ENCODE data around the gene MAGEA1. TPM values are rescaled to one million over a fixed set of nuclear protein-coding genes. Genes with fewer than 3 reads are reported as not detected.

Gene MAGEA1
- total RNA-seq, 4 donors from 2014 or later, result not detected

GRCh38 chrX:153200462-153200861, 21.4 kb downstream of the MAGEA1 start:
- H3K9me3 ChIP-seq, result no peaks in the 10 kb centered on the region
- no peak for ATAC-seq
- H3K27me3 ChIP-seq, result no peaks in the 10 kb centered on the region
- TF ChIP-seq EP300 (IDR thresholded peaks at IDR 0.05) (no peak), POLR2A (IDR thresholded peaks at IDR 0.05) (no peak), CTCF (IDR thresholded peaks at IDR 0.05) (no peak), POLR2AphosphoS5 (IDR thresholded peaks at IDR 0.05) (no peak)
- no peaks in the 10 kb centered on the region for H3K36me3 ChIP-seq
- no peak overlapping the region for H3K27ac ChIP-seq
- no peaks in the 10 kb centered on the region for H3K4me1 ChIP-seq
- no peak overlapping the region for H3K4me3 ChIP-seq
- WGBS, 2 donors (ENCODE audit: low coverage in 1 of 2), result 74 to 76% methylated on average over 2 of the region's 2 CpGs

GRCh38 chrX:153206425-153207046, 27.5 kb downstream of the MAGEA1 start:
- Histone ChIP-seq H3K36me3 (no peaks in the 10 kb centered on the region), H3K27me3 (no peaks in the 10 kb centered on the region), H3K9me3 (no peaks in the 10 kb centered on the region), H3K27ac (no peak overlapping the region), H3K4me1 (no peaks in the 10 kb centered on the region), H3K4me3 (no peak overlapping the region)
- WGBS, 2 donors (ENCODE audit: low coverage in 1 of 2), result 74 to 77% methylated on average over 7 to 8 of the region's 8 CpGs
- ATAC-seq, result no peak
- TF ChIP-seq EP300 (IDR thresholded peaks at IDR 0.05) (no peak), POLR2A (IDR thresholded peaks at IDR 0.05) (no peak), POLR2AphosphoS5 (IDR thresholded peaks at IDR 0.05) (no peak), CTCF (IDR thresholded peaks at IDR 0.05) (no peak)

- H3K36me3 ChIP-seq, result no peaks in the 10 kb centered on the region
- H3K4me3 ChIP-seq, result no peak overlapping the region
- no peak for ATAC-seq
- no peaks in the 10 kb centered on the region for H3K9me3 ChIP-seq
- H3K27ac ChIP-seq, result no peak overlapping the region
- no peaks in the 10 kb centered on the region for H3K27me3 ChIP-seq
- H3K4me1 ChIP-seq, result no peaks in the 10 kb centered on the region
- 63% methylated on average over 3 of the region's 3 CpGs for WGBS, 2 donors (ENCODE audit: low coverage in 1 of 2)
- TF ChIP-seq EP300 (IDR thresholded peaks at IDR 0.05) (no peak), POLR2AphosphoS5 (IDR thresholded peaks at IDR 0.05) (no peak), POLR2A (IDR thresholded peaks at IDR 0.05) (no peak), CTCF (IDR thresholded peaks at IDR 0.05) (no peak)
Measured at GRCh38 chrX:153209347-153209746, 30.3 kb downstream of the MAGEA1 start.

GRCh38 chrX:153214934-153215333, 35.9 kb downstream of the MAGEA1 start:
- Histone ChIP-seq H3K4me3 (no peak overlapping the region), H3K27me3 (no peaks in the 10 kb centered on the region), H3K9me3 (no peaks in the 10 kb centered on the region), H3K4me1 (no peaks in the 10 kb centered on the region), H3K27ac (no peak overlapping the region), H3K36me3 (no peaks in the 10 kb centered on the region)
- 0 to 50% methylated on average over 1 of the region's 2 CpGs for WGBS, 2 donors (ENCODE audit: low coverage in 1 of 2)
- ATAC-seq, result no peak
- TF ChIP-seq POLR2A (IDR thresholded peaks at IDR 0.05), result no peak
- TF ChIP-seq POLR2AphosphoS5 (IDR thresholded peaks at IDR 0.05), result no peak
- TF ChIP-seq CTCF (IDR thresholded peaks at IDR 0.05), result no peak
- no peak for TF ChIP-seq EP300 (IDR thresholded peaks at IDR 0.05)

GRCh38 chrX:153216926-153217325, 37.8 kb downstream of the MAGEA1 start:
- H3K4me3 ChIP-seq, result no peak overlapping the region
- no peaks in the 10 kb centered on the region for H3K27me3 ChIP-seq
- H3K4me1 ChIP-seq, result no peaks in the 10 kb centered on the region
- H3K27ac ChIP-seq, result no peak overlapping the region
- no peaks in the 10 kb centered on the region for H3K9me3 ChIP-seq
- no peak for ATAC-seq
- no peaks in the 10 kb centered on the region for H3K36me3 ChIP-seq
- WGBS, 2 donors (ENCODE audit: low coverage in 1 of 2), result 78% methylated on average over 1 of the region's 1 CpG
- no peak for TF ChIP-seq EP300 (IDR thresholded peaks at IDR 0.05)
- no peak for TF ChIP-seq POLR2A (IDR thresholded peaks at IDR 0.05)
- no peak for TF ChIP-seq CTCF (IDR thresholded peaks at IDR 0.05)
- TF ChIP-seq POLR2AphosphoS5 (IDR thresholded peaks at IDR 0.05), result no peak

Data from gastroesophageal sphincter (tissue), 4 donors.